Adrenal gland (tissue), 5 donors: ENCODE measurements around the gene TRIM8.

Experiments
- POLR2A ChIP-seq, 2 donors: fragments of 450-650 bp; IDR thresholded peaks; one replicate each; pipeline ENCODE4 v1.6.1; 2017; ENCODE audit warnings: antibody characterized with exemption in 2 of 2, mild to moderate bottlenecking in 2 of 2, moderate library complexity in 1 of 2
- TF ChIP-seq, protein P1 (sequence below), 6 experiments: fragments of 450-650 bp in 4 of 6; fragments of 200-600 bp in 2 of 6; sonication (generic) in 1 of 6; IDR thresholded peaks; 1 replicate in 5 of 6; 2 replicates in 1 of 6; pipeline versions ENCODE4 v1.5.1 to v1.8.0; 2016 to 2021; ENCODE audit warnings: antibody characterized with exemption in 6 of 6, mild to moderate bottlenecking in 2 of 6, moderate library complexity in 1 of 6
- donor health status: DM: no; HTN: no; CAD: no.

GRCh38 chr10:102646610-102647442 is 2.5 kb downstream of the TRIM8 start:
- TF ChIP-seq, protein P1, sequence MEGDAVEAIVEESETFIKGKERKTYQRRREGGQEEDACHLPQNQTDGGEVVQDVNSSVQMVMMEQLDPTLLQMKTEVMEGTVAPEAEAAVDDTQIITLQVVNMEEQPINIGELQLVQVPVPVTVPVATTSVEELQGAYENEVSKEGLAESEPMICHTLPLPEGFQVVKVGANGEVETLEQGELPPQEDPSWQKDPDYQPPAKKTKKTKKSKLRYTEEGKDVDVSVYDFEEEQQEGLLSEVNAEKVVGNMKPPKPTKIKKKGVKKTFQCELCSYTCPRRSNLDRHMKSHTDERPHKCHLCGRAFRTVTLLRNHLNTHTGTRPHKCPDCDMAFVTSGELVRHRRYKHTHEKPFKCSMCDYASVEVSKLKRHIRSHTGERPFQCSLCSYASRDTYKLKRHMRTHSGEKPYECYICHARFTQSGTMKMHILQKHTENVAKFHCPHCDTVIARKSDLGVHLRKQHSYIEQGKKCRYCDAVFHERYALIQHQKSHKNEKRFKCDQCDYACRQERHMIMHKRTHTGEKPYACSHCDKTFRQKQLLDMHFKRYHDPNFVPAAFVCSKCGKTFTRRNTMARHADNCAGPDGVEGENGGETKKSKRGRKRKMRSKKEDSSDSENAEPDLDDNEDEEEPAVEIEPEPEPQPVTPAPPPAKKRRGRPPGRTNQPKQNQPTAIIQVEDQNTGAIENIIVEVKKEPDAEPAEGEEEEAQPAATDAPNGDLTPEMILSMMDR (IDR thresholded peaks at IDR 0.05): no peak
- no peak for TF ChIP-seq POLR2A (IDR thresholded peaks at IDR 0.05)
